Activated CD4-positive, alpha-beta T cell treated with anti-CD3 and anti-CD28 coated beads, Interleukin-2, amount 50 U/mL, for 48 hours (primary cell): Measurements from ENCODE around the gene SPRYD3.
"Not testable (repeated sequence)": the region's sequence is repeated elsewhere in the genome, so short reads cannot be mapped to it uniquely, and the experiment has no call there.

ENCODE experiments used
- DNase-seq, 2 experiments: peaks; one replicate each; pipeline ENCODE4 v3.0.0-alpha.2; 2020

Gene SPRYD3

DNA sequence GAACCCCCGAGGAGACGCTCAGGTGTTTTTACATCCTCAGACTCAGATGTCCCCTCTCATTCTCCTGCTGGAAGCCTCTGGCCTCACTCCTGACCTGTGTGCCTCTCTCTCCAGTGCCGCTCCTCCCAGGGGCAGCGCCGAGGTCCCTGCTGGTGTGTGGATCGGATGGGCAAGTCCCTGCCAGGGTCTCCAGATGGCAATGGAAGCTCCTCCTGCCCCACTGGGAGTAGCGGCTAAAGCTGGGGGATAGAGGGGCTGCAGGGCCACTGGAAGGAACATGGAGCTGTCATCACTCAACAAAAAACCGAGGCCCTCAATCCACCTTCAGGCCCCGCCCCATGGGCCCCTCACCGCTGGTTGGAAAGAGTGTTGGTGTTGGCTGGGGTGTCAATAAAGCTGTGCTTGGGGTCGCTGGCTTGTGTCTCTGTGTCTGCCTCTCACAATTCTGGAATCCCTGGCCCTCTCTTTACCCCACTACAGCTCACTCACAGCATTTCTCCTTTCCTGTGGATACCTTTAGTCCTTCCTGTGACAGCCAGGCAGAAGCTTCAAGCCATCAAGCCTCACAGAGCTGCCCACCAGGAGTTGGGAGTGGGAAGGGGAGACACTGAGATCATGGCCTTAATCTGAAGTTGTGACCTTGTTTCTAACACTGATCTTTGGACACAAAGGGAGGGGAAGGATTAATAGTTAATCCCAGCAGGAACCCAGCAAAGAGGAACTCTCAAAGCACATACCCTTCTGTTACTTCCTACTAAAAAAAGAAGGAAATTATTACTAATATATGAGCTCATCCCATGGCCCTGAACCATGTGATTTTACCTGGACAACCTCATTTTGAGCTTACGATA lies 23.0 kb upstream of the SPRYD3 start:
- DNase-seq: no peak

DNA sequence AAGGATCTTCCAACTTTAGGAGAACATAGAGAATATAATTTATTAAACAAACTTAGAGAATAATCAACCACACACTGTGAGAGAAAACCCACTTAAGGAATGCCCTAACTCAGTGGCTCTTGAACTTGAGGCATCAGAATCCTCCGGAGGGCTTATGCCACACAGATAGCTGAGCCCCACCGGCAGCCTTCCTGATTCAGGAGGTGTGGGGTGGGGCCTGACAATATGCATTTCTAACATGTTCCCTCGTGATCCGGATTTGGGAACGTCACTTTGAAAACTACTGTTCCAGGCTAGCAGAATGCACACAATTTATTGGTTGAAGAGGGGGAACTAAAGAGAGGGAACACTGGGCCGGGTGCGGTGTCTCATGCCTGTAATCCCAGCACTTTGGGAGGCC lies 22.1 kb upstream of the SPRYD3 start:
- DNase-seq: no peak

DNA sequence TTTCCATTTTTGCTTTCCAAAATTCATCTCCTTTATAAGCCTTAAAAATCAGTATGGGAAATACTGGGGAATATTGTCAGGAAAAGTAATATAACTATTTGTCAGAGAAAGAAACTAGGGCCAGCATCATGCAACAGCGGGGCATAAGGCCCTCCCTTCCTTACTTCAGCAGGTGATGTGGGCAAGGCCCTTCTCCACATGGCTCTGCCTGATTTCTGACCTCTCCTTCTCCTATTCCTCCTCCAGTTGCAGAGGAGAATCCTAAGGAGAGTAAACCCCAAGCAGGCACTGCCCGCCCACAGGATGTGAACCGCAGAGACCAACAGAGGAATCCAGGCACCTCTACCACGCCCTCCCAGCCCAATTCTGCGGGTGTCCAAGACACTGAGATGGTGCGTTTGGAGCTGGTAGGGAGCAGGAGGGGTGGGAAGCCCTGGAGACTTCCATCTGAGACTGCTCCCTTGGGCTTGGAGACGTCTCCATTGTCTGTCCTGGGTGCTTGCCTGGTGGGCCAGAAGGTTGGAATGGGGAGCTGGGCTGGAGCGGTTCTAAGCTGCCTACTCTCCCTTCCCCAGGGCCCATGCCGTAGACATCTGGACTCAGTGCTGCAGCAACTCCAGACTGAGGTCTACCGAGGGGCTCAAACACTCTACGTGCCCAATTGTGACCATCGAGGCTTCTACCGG lies 21.4 kb upstream of the SPRYD3 start:
- DNase-seq: no peak

DNA sequence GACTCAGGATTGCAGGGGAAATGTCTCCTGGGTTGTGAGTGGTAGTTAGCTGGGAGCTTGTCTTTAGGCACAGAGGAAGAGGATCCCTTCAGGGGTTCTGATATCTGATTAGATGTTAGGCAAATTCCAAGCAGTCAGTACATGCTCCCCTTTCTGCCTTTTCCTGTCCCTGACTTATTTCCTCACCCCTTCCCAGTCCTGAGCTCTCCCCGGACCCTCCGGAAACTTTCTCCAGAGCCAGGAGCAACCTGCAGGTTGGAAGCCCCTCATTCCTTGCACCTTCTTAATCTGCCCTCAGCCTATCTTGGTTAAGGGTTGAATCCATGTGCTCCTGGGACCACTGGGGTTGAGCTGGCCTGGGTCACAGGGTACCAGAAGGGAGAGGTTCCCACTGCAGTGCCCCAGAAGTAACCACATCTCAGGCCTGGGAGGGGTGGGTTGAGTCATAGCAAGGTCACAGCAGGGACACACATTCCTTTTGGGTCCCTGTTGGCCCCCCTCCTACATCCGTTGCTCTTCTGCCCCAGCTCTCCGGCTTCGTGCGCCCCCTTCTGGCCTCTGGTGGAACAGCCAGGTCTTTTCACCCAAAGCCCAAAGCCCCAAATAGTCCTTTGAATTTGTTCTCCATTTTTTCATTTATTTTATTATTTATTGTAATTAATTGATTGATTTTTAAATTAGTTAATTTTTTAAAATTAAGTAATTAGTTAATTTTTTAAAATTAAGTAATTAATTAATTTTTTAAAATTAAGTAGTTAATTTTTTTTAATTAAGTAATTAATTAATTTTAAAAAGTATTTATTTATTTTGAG lies 20.1 kb upstream of the SPRYD3 start:
- DNase-seq: peak; percentile 94 to 95

DNA sequence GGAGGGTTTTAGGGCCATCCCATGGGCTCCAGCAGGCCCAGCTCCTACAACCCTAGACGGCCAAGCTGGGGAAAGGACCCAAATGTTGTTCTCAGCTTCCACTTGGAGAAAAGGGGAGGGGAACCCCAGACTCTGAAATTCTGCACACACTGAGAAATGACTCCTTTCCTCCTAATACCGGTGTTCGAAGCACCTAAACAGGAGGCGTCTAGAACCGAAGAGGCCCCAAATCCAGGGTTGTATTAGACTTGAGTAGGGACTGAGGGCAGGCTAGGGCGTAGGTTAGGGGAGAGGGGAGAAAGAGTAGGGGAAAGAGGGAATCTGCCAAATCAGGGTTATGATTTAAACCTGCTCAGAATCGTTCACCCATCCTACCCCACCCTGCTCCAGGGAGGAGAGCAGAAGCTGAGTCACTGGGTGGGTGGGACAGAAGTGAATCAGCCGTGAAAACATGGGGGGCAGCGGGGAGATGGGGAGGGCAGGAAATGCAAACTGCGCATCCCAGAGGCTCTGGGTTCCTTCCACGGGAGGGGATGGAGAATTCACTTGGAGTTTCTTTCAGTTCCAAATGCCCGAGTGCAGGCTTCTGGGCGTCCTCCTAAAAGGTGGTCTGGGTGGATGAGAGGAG lies 19.3 kb upstream of the SPRYD3 start:
- peak; percentile 31 to 36 for DNase-seq

DNA sequence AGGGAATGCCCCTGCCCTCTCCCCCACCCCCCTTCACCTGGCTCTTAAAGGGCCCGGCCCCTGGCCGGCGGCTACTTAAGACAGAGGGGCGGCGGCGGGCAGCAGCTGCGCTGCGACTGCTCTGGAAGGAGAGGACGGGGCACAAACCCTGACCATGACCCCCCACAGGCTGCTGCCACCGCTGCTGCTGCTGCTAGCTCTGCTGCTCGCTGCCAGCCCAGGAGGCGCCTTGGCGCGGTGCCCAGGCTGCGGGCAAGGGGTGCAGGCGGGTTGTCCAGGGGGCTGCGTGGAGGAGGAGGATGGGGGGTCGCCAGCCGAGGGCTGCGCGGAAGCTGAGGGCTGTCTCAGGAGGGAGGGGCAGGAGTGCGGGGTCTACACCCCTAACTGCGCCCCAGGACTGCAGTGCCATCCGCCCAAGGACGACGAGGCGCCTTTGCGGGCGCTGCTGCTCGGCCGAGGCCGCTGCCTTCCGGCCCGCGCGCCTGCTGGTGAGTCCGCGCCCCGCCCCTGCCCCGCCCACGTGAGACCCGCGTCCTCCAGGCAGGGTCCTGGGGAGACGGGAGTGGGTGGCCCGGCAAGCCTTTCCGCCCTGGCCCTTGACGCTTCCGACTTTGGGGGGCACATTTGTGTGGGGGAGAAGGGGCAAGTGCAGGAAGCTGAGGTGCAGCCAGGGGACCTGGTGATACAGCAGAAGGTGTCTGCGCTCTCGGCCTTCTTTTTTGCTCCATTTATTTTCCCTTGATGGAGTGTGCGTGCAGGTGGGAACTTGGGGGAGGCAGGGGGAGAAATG lies 18.6 kb upstream of the SPRYD3 start, which contains the start of gene IGFBP6:
TSS of gene IGFBP6 (plus strand) at position 104 of the 790 bp plus-strand sequence. CDS start at position 155, 51 bp downstream.
- peak; percentile 72 to 76 for DNase-seq

DNA sequence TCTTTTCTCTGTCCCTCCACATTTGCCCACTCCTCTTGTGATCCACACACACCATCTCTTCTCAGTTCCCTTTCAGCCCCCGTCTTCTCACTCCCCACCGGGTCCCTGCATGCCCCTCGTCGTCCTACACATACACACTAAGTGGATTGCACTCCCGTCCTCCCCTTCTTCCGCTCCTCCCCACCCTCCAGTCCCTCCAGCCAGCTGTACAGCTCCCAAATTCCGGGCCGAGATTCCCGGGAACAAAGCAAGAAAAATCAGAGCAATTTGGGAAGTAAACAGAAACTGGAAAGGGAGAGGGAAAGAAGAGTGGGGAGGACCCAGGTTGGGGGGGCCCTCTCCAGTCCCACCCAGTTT lies 18.0 kb upstream of the SPRYD3 start:
- DNase-seq: no peak

DNA sequence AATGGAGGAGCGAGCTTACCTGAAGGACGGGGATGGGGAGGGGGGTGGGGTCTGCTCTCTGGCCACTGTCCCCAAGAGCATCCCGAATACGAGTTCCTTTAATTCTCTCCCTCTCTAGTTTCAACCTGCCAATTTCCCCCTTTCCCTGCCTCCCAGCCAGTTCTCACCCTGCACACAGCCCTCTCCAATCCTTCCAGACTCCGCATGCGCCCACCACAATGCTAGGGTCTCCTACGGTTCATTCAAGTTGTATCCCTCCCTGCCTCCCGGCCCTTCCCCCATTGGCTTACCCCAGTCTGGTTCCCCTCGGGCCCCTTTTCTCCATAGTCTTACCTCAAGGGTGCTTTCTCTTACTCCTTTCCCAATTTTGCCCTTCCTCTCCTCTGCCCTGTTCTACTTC lies 17.6 kb upstream of the SPRYD3 start:
- no peak for DNase-seq

DNA sequence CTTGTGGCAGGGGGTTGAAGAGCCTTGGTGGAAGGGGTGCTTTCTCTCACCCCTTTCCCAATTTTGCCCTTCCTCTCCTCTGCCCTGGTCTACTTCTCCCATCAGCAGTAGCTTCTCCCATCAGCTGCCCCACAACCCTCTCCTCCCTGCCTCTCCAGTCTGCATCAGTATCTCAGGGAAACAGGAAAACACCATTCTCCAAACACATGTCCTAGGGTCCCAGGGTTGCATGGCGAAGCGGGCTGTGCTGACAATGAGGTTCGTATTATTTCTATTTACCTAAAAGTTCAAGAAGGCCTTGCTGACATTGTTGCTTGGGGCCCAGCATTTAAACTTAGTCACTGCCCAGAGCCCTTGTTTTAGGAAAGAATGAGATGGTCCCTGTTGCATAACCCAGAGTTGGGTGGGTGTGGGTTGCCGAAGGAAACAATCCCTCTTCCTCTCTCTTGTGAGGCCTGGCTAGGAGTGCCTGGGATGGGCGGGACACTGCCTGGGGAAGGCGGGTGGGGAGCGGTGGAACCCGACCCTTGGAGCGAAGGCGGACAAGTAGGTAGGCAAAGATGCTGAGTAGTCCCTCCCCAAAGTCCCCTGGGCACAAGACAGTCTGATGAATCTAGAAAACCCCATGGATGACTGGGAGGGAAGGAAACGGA lies 17.0 kb upstream of the SPRYD3 start:
- no peak for DNase-seq

DNA sequence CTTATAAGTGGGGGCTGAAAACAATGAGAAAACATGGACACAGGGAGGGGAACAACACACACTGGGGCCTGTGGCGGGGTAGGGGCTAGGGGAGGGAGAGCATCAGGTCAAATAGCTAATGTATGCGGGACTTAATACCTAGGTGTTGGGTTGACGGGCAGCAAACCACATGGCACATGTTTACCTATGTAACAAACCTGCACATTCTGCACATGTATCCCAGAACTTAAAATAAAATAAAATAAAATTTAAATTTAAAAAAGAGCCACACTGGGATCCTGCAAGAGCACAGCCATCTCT lies 16.4 kb upstream of the SPRYD3 start:
- not testable (repeated sequence) for DNase-seq

DNA sequence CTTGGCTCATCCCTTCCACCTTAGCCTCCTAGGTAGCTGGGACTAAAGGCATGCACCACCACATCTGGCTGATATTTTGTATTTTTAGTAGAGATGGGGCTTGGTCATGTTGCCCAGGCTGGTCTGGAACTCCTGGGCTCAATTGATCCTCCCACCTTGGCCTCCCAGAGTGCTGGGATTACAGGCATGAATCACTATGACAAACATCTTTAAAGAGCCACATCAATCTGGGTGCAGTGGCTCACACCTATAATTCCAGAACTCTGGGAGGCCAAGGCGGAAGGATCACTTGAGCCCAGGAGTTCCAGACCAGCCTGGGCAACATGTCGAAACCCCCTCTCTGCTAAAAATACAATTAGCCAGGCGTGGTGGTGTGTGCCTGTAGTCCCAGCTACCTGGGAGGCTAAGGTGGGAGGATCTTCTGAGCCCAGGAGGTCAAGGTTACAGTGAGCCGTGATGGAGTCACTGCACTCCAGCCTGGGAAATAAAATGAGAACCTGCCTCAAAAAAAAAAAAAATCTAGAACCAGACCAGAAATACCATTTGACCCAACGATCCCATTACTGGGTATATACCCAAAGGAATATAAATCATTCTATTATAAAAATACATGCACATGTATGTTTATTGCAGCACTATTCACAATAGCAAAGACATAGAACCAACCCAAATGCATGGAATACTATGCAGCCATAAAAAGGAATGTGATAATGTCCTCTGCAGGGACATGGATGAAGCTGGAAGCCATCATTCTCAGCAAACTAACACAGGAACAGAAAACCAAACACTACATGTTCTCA lies 15.8 kb upstream of the SPRYD3 start:
- not testable (repeated sequence) for DNase-seq

DNA sequence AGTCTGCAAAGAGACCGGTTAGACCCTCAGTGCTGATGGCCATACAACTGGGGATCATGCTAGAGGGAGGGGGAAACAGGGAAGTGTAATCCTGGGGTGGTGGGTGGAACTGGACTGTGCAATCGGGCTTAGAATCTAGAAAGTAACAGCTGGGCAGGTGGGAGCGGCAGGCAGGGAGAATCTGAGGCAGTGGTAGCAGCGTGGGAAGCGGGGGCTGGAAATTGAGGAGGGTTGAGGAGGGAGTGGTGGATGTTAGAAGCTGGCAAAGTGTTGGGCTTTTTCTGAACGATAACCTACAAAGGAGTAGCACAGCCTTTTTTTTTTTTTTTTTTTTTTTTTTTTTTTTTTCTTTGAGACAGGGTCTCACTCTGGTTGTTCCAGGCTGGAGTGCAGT lies 15.2 kb upstream of the SPRYD3 start:
- DNase-seq: no peak

DNA sequence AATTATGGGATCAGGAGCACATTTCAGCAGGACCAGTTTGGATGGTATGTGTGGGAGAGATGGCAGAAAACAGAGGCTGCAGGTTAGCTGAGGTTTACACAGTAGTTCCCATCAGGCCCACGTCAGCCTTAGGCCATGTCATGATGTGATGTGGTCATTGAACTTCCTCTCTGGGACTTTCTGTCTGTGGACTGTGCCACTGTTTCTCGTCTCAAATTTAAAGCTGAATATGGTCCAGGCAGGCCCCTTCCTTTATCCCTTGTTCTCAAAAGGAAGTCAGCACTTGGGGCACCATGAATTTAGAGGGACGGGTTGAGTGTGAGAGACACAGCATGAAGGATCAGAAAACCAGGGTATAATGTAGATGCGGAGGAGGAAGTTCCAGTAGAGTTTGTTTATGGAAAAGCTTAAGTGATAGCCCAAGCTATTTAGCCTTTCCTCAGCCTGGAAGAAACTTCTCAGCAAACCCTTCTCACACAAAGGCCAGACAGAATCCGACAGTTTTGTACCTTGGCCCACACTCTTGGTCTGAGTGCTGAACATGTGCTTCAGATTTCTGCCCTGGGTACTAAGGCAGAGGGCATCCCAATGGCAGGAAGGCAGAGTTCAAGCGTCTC lies 14.7 kb upstream of the SPRYD3 start:
- DNase-seq: no peak

DNA sequence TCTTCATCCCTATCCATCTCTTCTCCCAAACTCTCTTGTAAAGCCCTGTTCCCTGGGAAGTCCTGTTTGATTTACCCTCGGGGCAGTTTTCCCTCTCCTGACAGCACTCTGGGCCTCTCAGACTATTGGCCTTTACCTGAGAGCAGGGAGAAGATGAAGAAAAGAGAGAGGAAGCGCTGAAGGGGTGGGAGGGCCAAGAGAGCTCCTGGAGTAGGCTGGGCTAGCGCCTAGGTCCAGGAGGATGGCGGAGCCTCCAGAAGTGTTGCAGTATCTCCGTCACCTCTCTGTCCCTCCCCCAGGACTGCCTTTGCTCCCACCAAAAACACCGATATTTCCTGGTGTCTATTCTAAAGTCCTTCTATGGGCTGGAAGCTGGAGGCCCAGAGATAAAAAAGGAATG lies 12.6 kb upstream of the SPRYD3 start:
- DNase-seq: no peak

DNA sequence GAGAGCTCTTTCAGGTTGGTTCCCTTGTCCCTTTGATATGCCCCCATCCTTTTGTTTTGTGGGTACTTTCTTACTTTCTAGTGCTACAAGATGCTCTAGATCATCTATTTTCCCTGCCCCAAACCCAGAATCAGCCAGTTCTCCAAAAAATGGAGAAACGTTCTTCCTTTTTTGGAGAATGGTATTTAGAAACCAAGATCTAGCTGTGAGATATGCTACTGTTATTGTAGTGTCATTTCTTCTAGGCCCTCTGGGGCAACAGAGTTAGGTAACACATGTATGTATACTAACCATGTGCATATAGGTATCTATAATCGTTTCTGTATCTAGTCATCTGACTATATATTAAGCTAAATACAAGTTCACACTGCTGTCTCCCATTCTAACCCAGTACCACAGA lies 11.4 kb upstream of the SPRYD3 start:
- DNase-seq: no peak

DNA sequence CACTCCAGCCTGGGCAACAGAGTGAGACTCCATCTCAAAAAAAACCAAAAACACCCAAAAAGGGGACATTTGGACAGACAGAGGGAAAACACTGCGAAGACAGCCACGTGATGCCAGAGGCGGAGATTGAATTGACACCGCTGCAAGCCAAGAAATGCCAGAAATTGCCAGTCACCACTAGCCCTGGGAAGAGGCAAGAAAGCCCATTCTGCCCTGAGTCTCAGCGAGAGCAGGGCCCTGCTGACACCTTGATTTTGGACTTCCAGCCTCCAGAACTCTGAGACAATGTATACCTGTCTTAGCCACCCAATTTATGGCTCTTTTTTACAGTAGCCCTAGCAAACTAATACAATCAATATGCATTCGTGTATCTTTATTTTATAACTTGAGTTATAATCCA lies 10.9 kb upstream of the SPRYD3 start:
- DNase-seq: no peak

DNA sequence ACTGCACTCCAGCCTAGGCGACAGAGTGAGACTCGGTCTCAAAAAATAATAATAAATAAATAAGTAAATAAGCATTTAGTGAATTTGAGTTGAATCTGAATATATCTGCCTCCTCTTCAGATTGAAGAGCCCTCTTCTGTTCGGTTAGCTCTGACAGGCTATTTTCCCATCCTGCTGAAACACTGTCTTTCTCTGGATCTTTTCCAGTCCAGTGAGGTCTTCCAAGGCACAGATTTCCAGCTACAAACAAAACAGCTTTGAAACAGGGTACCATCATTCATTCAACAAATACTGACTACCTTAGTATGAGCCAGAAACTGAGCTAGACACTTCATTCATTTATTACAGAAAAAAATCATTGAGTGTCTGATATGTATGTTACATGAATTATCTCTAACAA lies 7.2 kb upstream of the SPRYD3 start:
- no peak for DNase-seq

DNA sequence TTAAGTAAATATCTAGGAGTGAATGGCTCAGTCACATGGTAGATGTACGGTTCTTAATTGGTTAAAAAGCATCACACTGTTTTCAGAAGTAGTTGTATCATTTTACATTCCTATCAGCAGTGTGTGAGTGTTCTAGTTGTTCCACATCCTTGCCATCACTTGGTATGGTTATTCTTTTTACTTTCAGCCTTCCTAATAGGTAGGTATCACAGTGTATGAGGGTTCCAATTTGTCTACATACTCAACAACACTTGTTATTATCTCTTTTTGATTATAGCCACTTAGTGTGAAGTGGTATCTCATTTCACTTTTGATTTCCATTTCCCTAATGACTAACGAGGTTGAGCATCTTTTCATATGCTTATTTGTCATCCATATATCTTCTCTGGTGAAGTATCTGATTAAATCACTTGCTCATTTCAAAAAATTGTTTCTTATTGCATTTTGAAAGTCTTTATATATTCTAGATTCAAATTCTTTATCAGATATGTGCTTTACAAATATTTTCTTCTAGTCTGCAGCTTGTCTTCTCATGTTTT lies 3.5 kb upstream of the SPRYD3 start:
- DNase-seq: no peak

DNA sequence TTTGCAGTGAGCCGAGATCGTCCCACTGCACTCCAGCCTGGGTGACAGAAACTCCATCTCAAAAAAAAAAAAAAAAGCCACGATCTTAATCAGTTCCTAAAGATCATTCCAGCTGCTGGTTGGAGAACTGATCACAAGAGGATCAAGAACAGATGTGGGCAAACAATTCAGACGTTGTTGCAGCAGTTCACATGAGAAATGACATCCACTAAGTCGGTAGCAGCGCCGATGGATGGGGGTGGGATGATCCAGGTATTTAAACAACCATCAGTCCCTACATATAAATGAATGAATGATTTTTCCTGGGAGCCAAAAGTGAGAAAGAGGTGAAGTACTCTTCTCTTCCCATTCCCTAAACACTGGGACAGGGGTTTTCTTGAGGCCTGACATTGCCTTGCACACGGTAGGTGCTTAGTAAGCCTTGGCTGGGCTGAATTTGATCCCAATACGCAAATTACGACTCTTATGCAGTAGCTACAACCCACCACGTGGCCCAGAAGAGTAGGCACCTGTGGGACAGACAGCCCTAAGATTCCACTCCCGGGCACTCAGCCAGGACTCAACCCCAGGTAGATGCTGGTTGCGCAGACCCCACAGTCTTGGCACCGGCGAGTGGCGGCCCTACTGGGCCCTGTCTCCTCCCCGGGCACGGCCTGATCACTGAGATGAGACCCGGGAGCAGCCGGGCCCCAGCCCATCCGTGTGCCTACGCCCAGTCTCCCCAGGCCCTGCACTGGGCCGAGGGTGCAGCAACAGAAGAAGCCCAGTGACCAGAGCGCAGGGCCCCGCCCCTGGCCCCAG lies 565 bp downstream of the SPRYD3 start:
- DNase-seq: no peak
